ENCODE results near the gene ELOB. TPM values are rescaled to one million over a fixed set of nuclear protein-coding genes. Genes with fewer than 3 reads are reported as not detected.

Gene ELOB
- total and polyA plus RNA-seq, 10 of the 15 experiments (the other 5 are each of a cell fraction or from before 2014, with no cell fraction given): 86.9 to 823 (median 263) TPM

DNA sequence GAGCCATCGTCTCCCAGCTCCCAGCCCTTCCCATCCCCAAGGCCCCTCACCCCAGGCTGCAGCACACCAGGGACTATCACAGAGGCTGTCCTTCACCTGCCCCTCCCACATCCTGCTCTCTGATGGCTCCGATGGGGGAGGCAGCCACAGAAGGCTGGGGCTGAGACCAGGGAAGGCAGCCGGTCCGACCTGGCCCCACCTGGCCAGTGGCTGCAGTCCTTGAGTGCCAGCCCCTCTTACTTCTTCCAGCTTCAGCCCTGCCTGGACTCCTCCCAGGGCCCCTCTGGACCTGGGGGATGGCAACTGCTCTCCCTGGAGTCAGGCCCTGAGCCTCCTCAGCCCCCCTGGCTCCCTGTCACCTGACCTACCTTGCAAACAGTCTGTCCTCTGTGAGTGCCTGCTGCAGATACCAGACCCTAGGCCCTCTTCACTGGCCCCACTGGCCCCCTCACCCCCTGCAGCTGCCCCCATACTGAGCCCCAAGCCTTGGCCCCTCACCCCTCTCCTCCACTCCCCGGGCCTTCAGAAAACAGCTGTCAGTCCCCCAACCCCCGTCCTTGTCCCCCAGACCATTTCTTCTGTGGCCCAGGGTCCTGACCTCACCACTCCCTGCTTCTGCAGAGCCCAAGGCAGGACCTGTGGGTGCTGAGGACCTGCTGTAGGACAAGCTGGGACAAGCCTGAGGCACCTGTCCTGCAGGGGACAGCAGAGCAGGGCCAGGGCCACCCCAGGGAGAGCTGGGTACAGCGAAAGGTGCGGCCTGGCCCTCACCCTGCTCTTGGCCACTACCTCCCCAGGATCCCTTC lies 37.3 kb downstream of the ELOB start:
- BruUV-seq (replicated peaks): no TSS peak
- CTCF ChIA-PET: no interaction called here

More for the DNA sequence above, 37.3 kb downstream of the ELOB start:
- Histone ChIP-seq H3K4me3 (no peak overlapping the region), H3K9ac (ENCODE audit: control insufficient read depth, insufficient read depth, low read length) (no peak overlapping the region), H3K36me3 (ENCODE audit: control insufficient read depth in 2 of 2, insufficient read depth in 2 of 2, low read length in 1 of 2) (no peaks in the 10 kb centered on the region), H4K20me1 (ENCODE audit: control insufficient read depth, insufficient read depth) (no peaks in the 10 kb centered on the region; the same call in 1 of the 2 replicates), H3K4me2 (ENCODE audit: control insufficient read depth, insufficient read depth) (no peak overlapping the region), H3K79me2 (ENCODE audit: control insufficient read depth, insufficient read depth, low read length) (no peaks in the 10 kb centered on the region), H3K27ac (ENCODE audit: control insufficient read depth, insufficient read depth) (no peak overlapping the region), H2AFZ (ENCODE audit: control insufficient read depth, low read depth, low read length) (no peak overlapping the region), H3K27me3 (replicated peaks in 1 of 2; ENCODE audit: control insufficient read depth in 2 of 2, insufficient read depth in 2 of 2, low read length in 1 of 2) (no peaks in the 10 kb centered on the region), H3K4me1 (ENCODE audit: control insufficient read depth, insufficient read depth, low read length) (no peaks in the 10 kb centered on the region), H3K9me3 (replicated peaks; ENCODE audit: control insufficient read depth, insufficient read depth, low read length) (no peaks in the 10 kb centered on the region)
- WGBS (ENCODE audit: insufficient coverage, insufficient replicate concordance, low lambda C conversion rate, missing lambda C conversion rate): 31% methylated on average over 8 of the region's 8 CpGs
- ChIA-PET SMC1A (ENCODE audit: uncharacterized antibody, unreplicated experiment) (no interaction called here), POLR2A (interaction anchor here (0.5 kb wide), 1 partner anchor 202 kb away, joined by 3 read pairs; no protein-coding TSS in a partner anchor), RAD21 (ENCODE audit: unreplicated experiment) (no interaction called here)
- intact Hi-C loops (cut with micrococcal nuclease; ENCODE audit: unreplicated experiment) (no loop called here), in situ Hi-C loops (cut with MboI) (no loop called here)
- no peak for FAIRE-seq
- TF ChIP-seq ETV6 (conservative IDR thresholded peaks at IDR 0.05 in 1 of 2, IDR thresholded peaks at IDR 0.05 in 1 of 2; ENCODE audit: borderline replicate concordance in 1 of 2, low read depth in 1 of 2) (no peak), GATAD2B (conservative IDR thresholded peaks at IDR 0.05; ENCODE audit: low read depth) (no peak), ZZZ3 (IDR thresholded peaks at IDR 0.05; ENCODE audit: control insufficient read depth, insufficient read length, low read depth) (no peak), TCF12 (IDR thresholded peaks at IDR 0.05; ENCODE audit: low read depth, low read length) (no peak), POLR2A (IDR thresholded peaks at IDR 0.05; ENCODE audit: low read depth, low read length) (peak; percentile 30), ATF7 (IDR thresholded peaks at IDR 0.05; ENCODE audit: low read depth) (no peak)
- TF ChIP-seq, protein P1, sequence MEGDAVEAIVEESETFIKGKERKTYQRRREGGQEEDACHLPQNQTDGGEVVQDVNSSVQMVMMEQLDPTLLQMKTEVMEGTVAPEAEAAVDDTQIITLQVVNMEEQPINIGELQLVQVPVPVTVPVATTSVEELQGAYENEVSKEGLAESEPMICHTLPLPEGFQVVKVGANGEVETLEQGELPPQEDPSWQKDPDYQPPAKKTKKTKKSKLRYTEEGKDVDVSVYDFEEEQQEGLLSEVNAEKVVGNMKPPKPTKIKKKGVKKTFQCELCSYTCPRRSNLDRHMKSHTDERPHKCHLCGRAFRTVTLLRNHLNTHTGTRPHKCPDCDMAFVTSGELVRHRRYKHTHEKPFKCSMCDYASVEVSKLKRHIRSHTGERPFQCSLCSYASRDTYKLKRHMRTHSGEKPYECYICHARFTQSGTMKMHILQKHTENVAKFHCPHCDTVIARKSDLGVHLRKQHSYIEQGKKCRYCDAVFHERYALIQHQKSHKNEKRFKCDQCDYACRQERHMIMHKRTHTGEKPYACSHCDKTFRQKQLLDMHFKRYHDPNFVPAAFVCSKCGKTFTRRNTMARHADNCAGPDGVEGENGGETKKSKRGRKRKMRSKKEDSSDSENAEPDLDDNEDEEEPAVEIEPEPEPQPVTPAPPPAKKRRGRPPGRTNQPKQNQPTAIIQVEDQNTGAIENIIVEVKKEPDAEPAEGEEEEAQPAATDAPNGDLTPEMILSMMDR (IDR thresholded peaks at IDR 0.05 in 2 of 3, conservative IDR thresholded peaks at IDR 0.05 in 1 of 3; ENCODE audit: control insufficient read depth in 2 of 3, extremely low read depth in 1 of 3, insufficient read depth in 1 of 3, low read depth in 3 of 3, low read length in 3 of 3): no peak
- DNase-seq (ENCODE audit: low read depth, low spot score): no peak
- peak; percentile 62 for ATAC-seq
